Small intestine (tissue), 7 donors: ENCODE data around the gene ECE1. TPM values are rescaled to one million over a fixed set of nuclear protein-coding genes. Genes with fewer than 3 reads are reported as not detected.
"Not testable (repeated sequence)": the region's sequence is repeated elsewhere in the genome, so short reads cannot be mapped to it uniquely, and the experiment has no call there.

Source experiments
- DNase-seq, 2 donors: peaks; one replicate each; pipeline versions ENCODE4 v3.0.0 to v3.0.0-alpha.2; 2013
- FAIRE-seq: peaks from 2 replicates; lab custom pipeline; 2012; peaks lifted over from hg19 to GRCh38; lab: Jason Lieb, UNC
- H3K27ac ChIP-seq, 3 donors: one replicate each; pipeline ENCODE4 v1.5.1; 2013; ENCODE audit warnings: low read length in 2 of 3, mild to moderate bottlenecking in 2 of 3, control low read depth in 1 of 3, inconsistent platforms in 1 of 3, low read depth in 1 of 3, moderate library complexity in 1 of 3
- H3K27me3 ChIP-seq, 3 donors: one replicate each; pipeline ENCODE4 v1.6.1; 2013; ENCODE audit warnings: low read length in 3 of 3, inconsistent platforms in 1 of 3; ENCODE audit not compliant: control insufficient read depth in 3 of 3, insufficient read depth in 3 of 3
- H3K36me3 ChIP-seq, 3 donors: one replicate each; pipeline ENCODE4 v1.6.1; 2013; ENCODE audit warnings: low read length in 3 of 3, inconsistent platforms in 1 of 3, low read depth in 1 of 3, mild to moderate bottlenecking in 1 of 3, moderate library complexity in 1 of 3; ENCODE audit not compliant: control insufficient read depth in 3 of 3, insufficient read depth in 2 of 3
- H3K4me1 ChIP-seq, 3 donors: one replicate each; pipeline ENCODE4 v1.6.1; 2013; ENCODE audit warnings: low read length in 2 of 3, inconsistent platforms in 1 of 3, low read depth in 1 of 3, mild to moderate bottlenecking in 1 of 3, moderate library complexity in 1 of 3; ENCODE audit not compliant: control insufficient read depth in 3 of 3, insufficient read depth in 2 of 3
- H3K4me3 ChIP-seq, 3 donors: one replicate each; pipeline ENCODE4 v1.5.1; 2013; ENCODE audit warnings: low read length in 3 of 3, control low read depth in 1 of 3, inconsistent platforms in 1 of 3, low read depth in 1 of 3, mild to moderate bottlenecking in 1 of 3, moderate library complexity in 1 of 3
- H3K9me3 ChIP-seq, 2 donors: one replicate each; pipeline ENCODE4 v1.6.1; 2013; ENCODE audit warnings: low read depth in 1 of 2, low read length in 1 of 2; ENCODE audit not compliant: control insufficient read depth in 2 of 2, insufficient read depth in 1 of 2
- WGBS, 3 donors: extraction: QIAGEN DNeasy Blood & Tissue Kit; methylation state at CpG; one replicate each; pipeline ENCODE4 v1.1.7; 2013; 5-methylcytosine and 5-hydroxymethylcytosine counted together
- polyA plus RNA-seq, 4 donors: library from polyadenylated mRNA; stranded (reverse) in 3 of 4; unstranded in 1 of 4; fragments of 200-250 nt in 3 of 4; fragments of 120-200 nt in 1 of 4; gene quantifications; one replicate each; pipeline versions ENCODE4 v1.2.1 to v1.2.3, GENCODE V29; 2013
- donor health status: healthy with polysubstance abuse.
- donor health status: control.
- donor health status: control.
- donor health status: Bipolar disorder and iron deficiency.
- donor health status: healthy.

The ECE1 gene
- polyA plus RNA-seq, 4 donors, result 20.8 to 68.9 (median 40.4) TPM

DNA sequence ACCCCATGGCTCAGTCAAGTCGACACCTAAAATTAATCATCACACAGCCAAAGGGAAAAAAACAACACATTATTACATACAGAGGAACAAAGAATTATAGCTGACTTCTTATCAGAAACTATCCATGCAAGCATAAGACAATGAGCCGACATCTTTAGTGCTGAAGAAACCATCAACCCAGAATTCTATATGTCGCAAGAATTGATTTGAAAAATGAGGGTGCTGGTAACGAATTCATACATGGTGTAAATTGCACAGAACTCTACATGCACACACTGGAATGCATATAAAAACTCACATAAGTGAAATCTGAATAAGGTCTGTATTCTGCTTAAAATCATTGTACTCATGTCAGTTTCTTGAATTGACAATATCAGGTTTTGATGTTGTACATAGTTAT, 88.6 kb downstream of the ECE1 start:
- FAIRE-seq (no peak), DNase-seq (no peak)
- WGBS, 3 donors, result 84 to 93% (median 89%) methylated on average over 4 of the region's 4 CpGs
- no peaks in the 10 kb centered on the region for H3K4me1 ChIP-seq
- H3K4me3 ChIP-seq, result no peak overlapping the region
- H3K27ac ChIP-seq, result no peak overlapping the region
- H3K9me3 ChIP-seq, result no peaks in the 10 kb centered on the region
- H3K27me3 ChIP-seq, result no peaks in the 10 kb centered on the region
- no peaks in the 10 kb centered on the region for H3K36me3 ChIP-seq

DNA sequence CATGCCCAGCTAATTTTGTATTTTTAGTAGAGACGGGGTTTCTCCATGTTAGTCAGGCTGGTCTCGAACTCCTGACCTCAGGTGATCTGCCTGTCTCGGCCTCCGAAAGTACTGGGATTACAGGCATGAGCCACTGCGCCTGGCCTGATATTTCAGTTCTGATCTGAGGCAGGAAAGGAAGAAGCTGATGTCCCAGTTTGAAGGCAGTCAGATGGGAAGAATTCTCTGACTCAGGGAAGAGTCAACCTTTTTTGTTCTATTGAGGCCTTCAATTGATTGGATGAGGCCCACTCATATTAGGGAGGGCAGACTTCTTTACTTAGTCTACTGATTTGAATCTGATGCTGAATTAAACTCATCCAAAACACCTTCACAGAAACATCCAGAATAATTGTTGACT, 89.0 kb downstream of the ECE1 start:
- 86 to 95% (median 89%) methylated on average over 5 of the region's 5 CpGs for WGBS, 3 donors
- H3K4me3 ChIP-seq, H3K36me3 ChIP-seq, H3K4me1 ChIP-seq, H3K27ac ChIP-seq, FAIRE-seq, H3K27me3 ChIP-seq, DNase-seq, H3K9me3 ChIP-seq: not testable (repeated sequence)

DNA sequence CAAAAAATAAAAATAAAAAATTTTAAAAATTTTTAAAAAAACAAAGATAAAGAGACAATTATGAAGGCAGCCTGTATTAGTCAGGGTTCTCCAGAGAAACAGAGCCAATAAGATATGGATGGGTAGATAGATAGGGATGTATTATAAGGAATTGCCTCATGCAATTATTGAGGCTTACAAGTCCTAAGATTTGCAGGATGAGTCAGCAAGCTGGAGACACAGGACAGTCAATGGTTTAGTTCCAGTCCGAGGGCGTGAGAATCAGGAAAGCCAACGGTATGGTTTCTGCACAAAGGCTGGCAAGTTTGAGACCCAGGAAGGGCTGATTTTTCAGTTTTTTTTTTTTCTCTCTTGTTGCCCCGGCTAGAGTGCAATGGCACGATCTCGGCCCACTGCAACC, 89.5 kb downstream of the ECE1 start:
- WGBS, 3 donors, result 89 to 96% (median 90%) methylated on average over 6 of the region's 6 CpGs
- no peak for FAIRE-seq

DNA sequence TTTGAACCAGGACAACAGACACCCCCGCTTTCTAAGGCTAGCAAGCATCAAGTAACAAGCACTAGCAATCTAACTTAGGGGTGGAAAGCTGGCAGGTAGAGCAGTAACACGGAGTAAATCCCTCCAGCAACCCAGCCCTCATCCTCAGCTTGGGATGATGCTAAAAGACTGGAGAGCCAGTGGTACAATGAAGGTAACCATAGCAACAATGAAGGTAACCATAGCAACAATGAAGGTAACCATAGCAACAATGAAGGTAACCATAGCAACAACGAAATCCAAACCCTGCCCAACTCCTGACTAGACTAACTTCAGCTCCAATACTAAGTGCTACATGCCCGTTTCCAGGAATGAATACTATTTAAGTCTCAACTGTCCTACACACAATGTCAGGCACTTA, 91.3 kb downstream of the ECE1 start:
- WGBS, 3 donors, result 63 to 64% (median 63%) methylated on average over 4 of the region's 4 CpGs
- Histone ChIP-seq H3K36me3 (no peaks in the 10 kb centered on the region), H3K27ac (no peak overlapping the region), H3K9me3 (no peaks in the 10 kb centered on the region), H3K27me3 (no peaks in the 10 kb centered on the region), H3K4me3 (no peak overlapping the region), H3K4me1 (peaks cover 0 to 6% (median 0%) of the 10 kb centered on the region in 3 donors)
- DNase-seq, result no peak
- no peak for FAIRE-seq

More for the DNA sequence above, 89.5 kb downstream of the ECE1 start:
- Histone ChIP-seq H3K4me3 (no peak overlapping the region), H3K27ac (no peak overlapping the region), H3K9me3 (no peaks in the 10 kb centered on the region), H3K36me3 (no peaks in the 10 kb centered on the region), H3K4me1 (no peaks in the 10 kb centered on the region), H3K27me3 (no peaks in the 10 kb centered on the region)
- DNase-seq, result no peak

DNA sequence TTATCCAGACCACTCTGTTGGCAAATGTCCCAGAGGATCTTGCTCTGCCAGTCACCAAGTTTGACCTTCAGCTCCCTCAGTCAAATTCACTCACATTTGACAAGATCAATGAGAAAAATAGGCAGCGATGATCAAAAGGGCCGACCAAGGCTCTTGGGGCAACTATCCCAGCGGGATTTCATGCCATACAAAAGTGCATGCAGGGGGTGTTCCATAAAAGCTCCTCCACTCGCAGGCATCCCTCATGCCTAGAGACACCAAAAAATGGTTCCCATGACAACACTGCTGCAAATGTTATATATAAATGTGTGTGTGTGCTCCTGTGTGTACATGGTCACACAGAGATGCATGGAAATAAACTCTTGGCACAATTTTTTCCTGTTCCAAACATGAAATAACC, 97.4 kb downstream of the ECE1 start:
- Histone ChIP-seq H3K4me1 (peaks cover 4 to 10% (median 6%) of the 10 kb centered on the region in 3 donors), H3K36me3 (no peaks in the 10 kb centered on the region), H3K27me3 (no peaks in the 10 kb centered on the region), H3K9me3 (no peaks in the 10 kb centered on the region), H3K27ac (no peak overlapping the region), H3K4me3 (no peak overlapping the region)
- FAIRE-seq (no peak), DNase-seq (no peak)
- 84 to 92% (median 84%) methylated on average over 4 of the region's 4 CpGs for WGBS, 3 donors

DNA sequence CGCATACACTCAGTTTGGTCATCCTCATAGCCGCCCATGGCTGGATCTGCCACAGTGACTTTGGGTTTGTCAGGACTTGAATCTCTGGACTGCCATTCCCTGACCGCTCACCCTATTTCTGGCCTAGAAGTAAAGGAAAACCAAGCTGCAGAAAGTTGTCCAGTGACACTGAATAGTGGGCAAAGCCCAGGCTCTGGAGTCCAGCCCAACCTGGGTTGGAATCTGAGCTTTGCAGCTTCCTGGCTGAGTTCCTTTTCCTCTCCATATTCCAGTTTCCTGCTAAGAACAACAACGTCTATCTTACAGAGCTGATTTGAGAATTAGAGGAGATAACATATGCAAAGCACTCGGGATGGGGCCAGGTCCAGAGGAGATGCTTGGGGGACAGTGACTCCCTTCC, 98.0 kb downstream of the ECE1 start:
- DNase-seq (no peak), FAIRE-seq (no peak)
- WGBS, 3 donors, result 60 to 67% (median 63%) methylated on average over 5 of the region's 5 CpGs

DNA sequence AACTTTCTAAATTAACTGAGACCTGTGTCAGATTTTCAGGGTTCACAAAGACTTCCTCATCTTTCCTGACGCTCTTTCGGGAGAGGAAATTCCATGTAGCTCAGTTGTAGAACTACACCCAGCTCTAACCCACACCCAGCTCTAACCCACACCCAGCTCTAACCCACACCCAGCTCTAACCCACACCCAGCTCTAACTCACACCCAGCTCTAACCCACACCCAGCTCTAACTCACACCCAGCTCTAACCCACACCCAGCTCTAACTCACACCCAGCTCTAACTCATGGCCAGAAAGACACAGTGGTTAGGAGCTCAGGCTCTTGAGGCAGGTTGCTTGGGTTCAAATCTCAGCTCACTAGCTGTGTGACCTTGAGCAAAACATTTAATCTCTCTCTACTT, 99.5 kb downstream of the ECE1 start:
- peak in 1 of 2 donors; percentile 75 for DNase-seq
- not testable (repeated sequence) for H3K9me3 ChIP-seq, H3K36me3 ChIP-seq, H3K27me3 ChIP-seq, FAIRE-seq, H3K4me3 ChIP-seq
- Histone ChIP-seq H3K4me1 (peaks cover 4 to 10% (median 6%) of the 10 kb centered on the region in 3 donors), H3K27ac (peak overlapping the region in 1 of 3 donors; percentile 34)
- 0 to 35% (median 27%) methylated on average over 2 of the region's 2 CpGs for WGBS, 3 donors

More for the DNA sequence above, 98.0 kb downstream of the ECE1 start:
- Histone ChIP-seq H3K4me3 (no peak overlapping the region), H3K9me3 (no peaks in the 10 kb centered on the region), H3K27me3 (no peaks in the 10 kb centered on the region), H3K4me1 (peaks cover 4 to 10% (median 6%) of the 10 kb centered on the region in 3 donors), H3K36me3 (no peaks in the 10 kb centered on the region), H3K27ac (no peak overlapping the region)

DNA sequence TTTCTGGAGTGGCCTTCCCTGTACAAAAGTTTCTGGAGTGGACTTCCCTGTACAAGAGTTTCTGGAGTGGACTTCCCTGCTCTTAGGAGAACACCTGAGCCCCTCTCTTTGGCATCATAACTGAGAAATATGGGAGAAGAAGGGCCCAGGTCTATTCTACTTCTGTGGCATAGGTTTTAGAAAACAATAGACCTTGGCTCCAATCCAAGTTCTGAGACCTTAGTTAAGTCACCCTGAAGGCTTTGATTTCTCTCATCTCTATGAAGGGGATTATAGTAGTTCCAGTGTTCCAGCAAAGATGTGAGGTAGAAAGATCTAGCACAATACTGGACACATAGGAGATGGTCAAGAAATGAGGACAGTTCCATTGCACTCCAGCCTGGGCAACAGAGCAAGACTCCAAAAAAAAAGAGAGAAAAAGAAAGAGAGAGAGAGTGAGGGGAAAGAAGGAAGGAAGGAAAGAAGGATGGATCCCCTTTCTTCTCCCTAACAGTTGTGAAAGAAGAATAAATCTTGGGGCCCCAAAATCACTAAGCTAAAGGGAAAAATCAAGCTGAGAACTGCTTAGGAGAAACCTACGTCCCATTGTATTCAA, 100.3 kb downstream of the ECE1 start:
- Histone ChIP-seq H3K4me1 (peaks cover 4 to 7% (median 6%) of the 10 kb centered on the region in 3 donors), H3K27me3 (no peaks in the 10 kb centered on the region), H3K4me3 (no peak overlapping the region), H3K9me3 (no peaks in the 10 kb centered on the region), H3K27ac (peak overlapping the region in 1 of 3 donors; percentile 39), H3K36me3 (no peaks in the 10 kb centered on the region)
- no peak for FAIRE-seq
- no peak for DNase-seq
- WGBS, 3 donors, result 88 to 100% (median 92%) methylated on average over 1 of the region's 1 CpG

DNA sequence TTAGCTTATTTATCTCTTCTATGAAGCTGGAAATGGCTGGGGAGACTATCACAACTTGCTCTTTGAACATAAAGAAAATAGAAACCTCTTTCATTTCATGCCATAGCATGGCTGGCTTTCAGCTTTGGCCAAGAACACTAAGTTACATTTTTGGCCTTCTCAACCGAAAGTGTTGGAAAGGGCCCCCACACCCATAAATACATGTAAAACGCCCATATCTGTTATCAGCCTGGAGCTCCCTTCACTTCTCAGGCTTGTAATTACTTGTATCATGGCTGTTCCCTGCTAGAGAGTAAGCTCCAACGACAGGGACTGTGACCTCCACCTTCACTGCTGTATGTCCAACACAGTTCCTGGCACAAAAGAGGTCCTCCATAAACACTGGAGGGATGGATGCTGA, 100.8 kb downstream of the ECE1 start:
- 15 to 46% (median 32%) methylated on average over 3 of the region's 3 CpGs for WGBS, 3 donors
- no peaks in the 10 kb centered on the region for H3K27me3 ChIP-seq
- DNase-seq, result peak in 1 of 2 donors; percentile 38
- no peak overlapping the region for H3K4me3 ChIP-seq
- H3K9me3 ChIP-seq, result no peaks in the 10 kb centered on the region
- H3K27ac ChIP-seq, result peak overlapping the region in 1 of 3 donors; percentile 39
- no peak for FAIRE-seq
- H3K4me1 ChIP-seq, result peaks cover 4 to 6% (median 4%) of the 10 kb centered on the region in 3 donors
- no peaks in the 10 kb centered on the region for H3K36me3 ChIP-seq
